Stimulated activated CD4-positive, alpha-beta T cell treated with anti-CD3 and anti-CD28 coated beads, Interleukin-1b, Interleukin-23, amount 100 ng/mL, for 4 hours (primary cell): ENCODE data around the gene CLEC17A.
A peak's percentile ranks its signal among the peaks of the same experiment; 100 is the strongest.
"Not testable (repeated sequence)": the region's sequence is repeated elsewhere in the genome, so short reads cannot be mapped to it uniquely, and the experiment has no call there.

Source experiments
- DNase-seq, 2 donors: peaks; one replicate each; pipeline ENCODE4 v3.0.0-alpha.2; 2020; ENCODE audit warnings: low read depth in 2 of 2

CLEC17A gene

DNA sequence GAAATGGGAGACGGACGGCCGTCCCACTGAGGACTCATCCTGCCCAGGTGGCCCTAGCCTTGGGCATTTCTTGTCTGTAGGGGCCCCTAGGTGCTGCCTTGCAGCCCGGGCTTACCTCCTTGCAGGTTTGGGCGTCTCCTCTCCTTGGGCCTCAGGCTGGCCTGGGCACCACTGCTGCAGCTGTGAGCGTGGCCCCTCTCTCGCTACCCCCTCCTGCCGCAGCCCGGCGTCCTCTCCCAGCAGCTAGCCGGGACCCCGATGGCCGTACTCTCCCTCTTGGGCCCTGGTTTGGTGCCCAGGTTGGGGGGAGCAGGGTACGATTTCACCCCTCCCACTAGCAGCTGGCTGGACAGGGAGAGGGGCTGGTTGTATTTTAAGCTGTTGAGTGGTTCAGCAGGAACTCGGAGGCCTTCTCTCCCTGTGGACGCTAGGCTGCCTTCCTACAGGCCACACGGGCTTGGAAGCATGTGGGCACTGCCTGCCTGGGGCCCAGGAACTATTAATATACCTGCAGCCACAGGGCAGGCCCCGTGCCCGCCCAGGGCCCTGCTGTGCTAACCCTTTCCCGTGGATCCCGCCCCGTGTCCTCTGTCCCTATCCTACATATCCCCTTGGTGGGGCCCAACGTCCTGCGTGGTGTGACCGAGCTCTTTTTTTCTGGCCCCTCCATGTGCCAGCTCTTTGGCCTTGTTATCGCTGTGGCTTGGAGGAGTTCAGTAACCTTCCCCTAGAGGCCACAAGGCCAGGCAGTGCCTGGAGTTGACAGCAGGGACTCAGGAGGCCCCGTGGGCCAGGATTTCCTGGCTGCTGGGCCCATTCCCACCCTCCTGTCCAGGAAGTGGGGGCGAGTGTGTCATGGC is 22.7 kb upstream of the CLEC17A start:
- DNase-seq = no peak

- DNase-seq = no peak
Observed at GRCh38 chr19:14560776-14561108, 22.1 kb upstream of the CLEC17A start.

- DNase-seq = no peak
Observed at GRCh38 chr19:14561249-14561648, 21.6 kb upstream of the CLEC17A start.

GRCh38 chr19:14561847-14562351 is 21.0 kb upstream of the CLEC17A start:
- DNase-seq = no peak

GRCh38 chr19:14562660-14563589 is 20.0 kb upstream of the CLEC17A start:
- DNase-seq = no peak

DNA sequence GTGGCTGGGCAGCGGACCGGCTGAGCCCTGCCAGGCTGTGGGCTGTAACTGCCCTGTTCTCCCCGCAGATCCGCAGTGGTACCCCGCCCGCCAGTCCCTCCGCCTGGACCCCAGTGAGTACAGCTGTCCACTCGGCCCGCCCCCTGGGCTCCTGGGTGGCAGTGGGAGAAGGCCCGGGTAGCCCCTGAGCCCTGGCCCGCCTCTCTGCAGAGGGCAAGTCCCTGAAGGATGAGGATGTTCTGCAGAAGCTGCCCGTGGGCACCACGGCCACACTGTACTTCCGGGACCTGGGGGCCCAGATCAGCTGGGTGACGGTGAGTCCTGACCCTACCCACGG is 19.3 kb upstream of the CLEC17A start:
- DNase-seq = no peak

DNA sequence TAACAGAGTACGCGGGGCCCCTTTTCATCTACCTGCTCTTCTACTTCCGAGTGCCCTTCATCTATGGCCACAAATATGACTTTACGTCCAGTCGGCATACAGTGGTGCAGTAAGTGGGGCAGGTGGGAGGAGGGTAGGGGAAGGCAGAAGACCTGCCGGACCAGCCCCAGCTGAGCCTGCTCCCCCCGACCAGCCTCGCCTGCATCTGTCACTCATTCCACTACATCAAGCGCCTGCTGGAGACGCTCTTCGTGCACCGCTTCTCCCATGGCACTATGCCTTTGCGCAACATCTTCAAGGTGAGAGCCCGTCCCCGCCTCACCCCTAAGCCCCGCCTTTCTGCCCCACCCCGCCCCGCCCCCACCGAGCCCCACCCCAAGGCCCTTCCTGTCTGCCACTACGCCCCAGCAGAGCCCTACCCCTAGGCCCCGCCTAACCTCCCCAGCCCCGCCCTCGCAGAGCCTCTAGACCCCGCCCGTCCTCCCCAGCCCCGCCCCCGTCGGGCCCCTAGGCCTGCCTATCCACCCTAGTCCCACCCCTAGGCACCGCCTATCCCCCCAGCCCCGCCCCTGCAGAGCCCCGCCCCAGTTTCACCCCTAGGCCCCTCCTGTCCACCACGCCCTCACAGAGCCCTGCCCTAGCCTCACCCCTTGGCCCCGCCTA is 18.8 kb upstream of the CLEC17A start:
- peak in 1 of 2 donors; percentile 44 for DNase-seq

DNA sequence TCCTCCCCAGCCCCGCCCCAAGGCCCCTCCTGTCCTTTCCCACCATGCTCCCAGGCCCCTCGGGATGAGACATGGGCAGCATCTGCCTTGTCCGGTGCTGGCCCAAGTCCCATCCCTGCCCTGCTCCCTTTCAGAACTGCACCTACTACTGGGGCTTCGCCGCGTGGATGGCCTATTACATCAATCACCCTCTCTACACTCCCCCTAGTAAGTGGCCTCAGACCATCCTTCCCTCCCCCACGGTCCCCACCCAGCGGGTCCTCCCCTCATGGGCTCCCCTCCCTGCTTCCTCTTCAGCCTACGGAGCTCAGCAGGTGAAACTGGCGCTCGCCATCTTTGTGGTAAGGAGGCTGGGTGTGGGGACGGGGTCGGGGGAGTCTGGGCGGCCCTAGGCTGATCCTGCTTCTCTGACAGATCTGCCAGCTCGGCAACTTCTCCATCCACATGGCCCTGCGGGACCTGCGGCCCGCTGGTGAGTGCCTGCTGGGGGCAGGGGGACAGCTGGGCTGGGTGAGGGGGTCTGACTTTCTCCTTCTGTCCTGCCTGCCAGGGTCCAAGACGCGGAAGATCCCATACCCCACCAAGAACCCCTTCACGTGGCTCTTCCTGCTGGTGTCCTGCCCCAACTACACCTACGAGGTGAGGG is 18.1 kb upstream of the CLEC17A start:
- not testable (repeated sequence) for DNase-seq

GRCh38 chr19:14565298-14565679 is 17.6 kb upstream of the CLEC17A start:
- DNase-seq = no peak

GRCh38 chr19:14565765-14566711 is 16.8 kb upstream of the CLEC17A start:
- DNase-seq = no peak

GRCh38 chr19:14566712-14567077 is 16.2 kb upstream of the CLEC17A start:
- no peak for DNase-seq

DNA sequence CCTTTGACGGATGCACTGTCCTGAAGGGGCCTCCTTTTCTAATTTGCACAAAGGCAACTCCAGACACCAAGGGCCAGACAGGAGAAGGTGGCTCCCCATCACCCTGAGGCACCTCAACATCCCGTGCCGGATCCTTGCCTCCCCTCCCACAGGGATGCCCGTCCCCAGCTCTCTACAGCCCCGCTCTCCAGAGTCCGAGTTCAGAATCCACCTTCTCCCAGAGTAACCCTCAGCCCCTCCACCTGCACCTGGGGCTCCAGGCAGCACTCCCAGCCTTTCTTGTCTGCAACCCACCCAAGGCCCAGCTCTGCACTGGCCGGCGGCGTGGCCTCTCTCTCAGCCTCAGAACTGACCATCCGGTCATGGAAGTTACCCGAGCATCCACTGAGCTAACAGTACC is 15.8 kb upstream of the CLEC17A start:
- DNase-seq = no peak

- no peak for DNase-seq
Observed at GRCh38 chr19:14570864-14571527, 11.9 kb upstream of the CLEC17A start.

DNA sequence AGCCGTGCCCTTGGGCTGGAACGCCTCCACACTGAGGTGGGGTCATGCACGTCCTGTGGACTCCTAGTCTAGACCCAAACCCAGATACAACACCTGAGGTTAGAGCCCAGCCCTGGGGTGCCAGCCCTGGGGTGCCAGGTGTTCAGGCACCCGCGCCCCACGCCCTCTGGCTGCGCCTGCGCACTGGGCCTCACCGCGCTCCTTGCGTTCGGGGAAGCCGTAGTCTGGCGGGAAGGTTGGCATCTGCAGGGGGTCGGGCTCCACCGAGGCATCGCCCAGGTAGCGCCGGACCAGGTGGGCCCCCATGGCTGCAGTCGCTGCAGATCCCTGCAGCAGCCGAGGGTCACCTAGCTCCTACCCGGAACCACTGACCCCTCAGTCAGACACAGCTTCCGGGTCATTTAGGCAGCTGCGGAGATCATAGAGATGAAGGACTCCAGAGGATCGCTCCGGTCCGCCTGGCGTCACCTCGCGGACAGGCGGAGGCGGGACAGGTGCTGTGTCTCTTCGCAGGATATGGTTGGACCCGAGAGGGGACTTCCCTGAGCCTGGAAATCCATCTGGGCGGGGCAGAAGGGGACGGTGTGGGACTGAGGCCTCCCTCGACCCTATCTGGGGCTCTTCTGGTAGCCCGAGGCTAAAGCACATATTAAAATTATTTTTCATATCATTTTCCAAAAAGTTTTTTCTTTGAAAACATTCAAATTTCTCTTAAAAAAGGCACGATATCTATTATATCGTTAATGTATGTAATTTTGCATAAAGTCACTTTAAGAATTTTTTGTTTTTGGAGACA is 11.0 kb upstream of the CLEC17A start, which contains the start of gene NDUFB7:
Gene NDUFB7, minus strand, starts transcription at position 372 of the 796 bp plus-strand sequence. Its CDS starts 66 bp downstream, at position 306.
- peak; percentile 71 to 75 for DNase-seq

GRCh38 chr19:14575428-14575980 is 7.4 kb upstream of the CLEC17A start:
- DNase-seq = no peak

GRCh38 chr19:14576363-14576762 is 6.5 kb upstream of the CLEC17A start:
- no peak for DNase-seq

DNA sequence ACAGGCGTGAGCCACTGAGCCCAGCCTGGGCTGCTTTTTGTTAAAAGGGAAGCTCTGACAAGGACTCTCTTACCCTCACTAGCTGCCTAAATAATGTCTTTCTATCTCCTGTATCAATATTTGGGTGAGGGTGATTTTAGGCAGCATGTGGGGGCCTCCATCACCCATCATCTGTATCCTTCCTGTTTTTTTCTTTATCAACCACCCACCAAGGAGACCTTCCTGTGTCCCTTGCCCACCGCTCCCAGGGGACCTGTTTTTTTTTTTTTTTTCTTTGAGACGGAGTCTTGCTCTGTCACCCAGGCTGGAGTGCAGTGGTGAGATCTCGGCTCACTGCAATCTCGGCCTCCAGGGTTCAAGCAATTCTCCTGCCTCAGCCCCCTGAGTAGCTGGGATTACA is 5.6 kb upstream of the CLEC17A start:
- no peak for DNase-seq

- DNase-seq = no peak
Observed at GRCh38 chr19:14577885-14578427, 4.9 kb upstream of the CLEC17A start.
